H9 (cell line): Measurements from ENCODE around the gene OTUB1. TPM values are rescaled to one million over a fixed set of nuclear protein-coding genes. Genes with fewer than 3 reads are reported as not detected.
A peak's percentile ranks its signal among the peaks of the same experiment; 100 is the strongest.

Source experiments
- DNase-seq: peaks from one replicate; pipeline ENCODE4 v3.0.0-alpha.2; 2017
- H2AFZ ChIP-seq: one replicate; pipeline ENCODE4 v1.6.1; 2013; ENCODE audit warnings: mild to moderate bottlenecking, low read length, control low read depth, moderate library complexity
- H2AK5ac ChIP-seq: 2 replicates; pipeline ENCODE4 v1.6.1; 2013; ENCODE audit warnings: low read length, control low read depth, mixed read lengths; ENCODE audit not compliant: insufficient read length
- H2BK120ac ChIP-seq: one replicate; pipeline ENCODE4 v1.6.1; 2013; ENCODE audit warnings: low read depth, mild to moderate bottlenecking, low read length, control low read depth, inconsistent platforms; ENCODE audit not compliant: poor library complexity, severe bottlenecking
- H2BK12ac ChIP-seq: 2 replicates; pipeline ENCODE4 v1.6.1; 2013; ENCODE audit warnings: low read length, control low read depth, mixed read lengths, low read depth; ENCODE audit not compliant: insufficient read length
- H2BK15ac ChIP-seq: 2 replicates; pipeline ENCODE4 v1.6.1; 2013; ENCODE audit warnings: low read depth, low read length, control low read depth
- H2BK20ac ChIP-seq: one replicate; pipeline ENCODE4 v1.6.1; 2013; ENCODE audit warnings: low read depth, mild to moderate bottlenecking, low read length, control low read depth, inconsistent platforms; ENCODE audit not compliant: poor library complexity, severe bottlenecking
- H2BK5ac ChIP-seq: 2 replicates; pipeline ENCODE4 v1.6.1; 2013; ENCODE audit warnings: low read length, control low read depth, mixed read lengths; ENCODE audit not compliant: insufficient read length
- H3K14ac ChIP-seq: 2 replicates; pipeline ENCODE4 v1.6.1; 2013; ENCODE audit warnings: low read length, control low read depth; ENCODE audit not compliant: insufficient read depth
- H3K18ac ChIP-seq: 2 replicates; pipeline ENCODE4 v1.6.1; 2013; ENCODE audit warnings: low read depth, mild to moderate bottlenecking, mixed read lengths, low read length, control low read depth; ENCODE audit not compliant: insufficient read length
- H3K23ac ChIP-seq: 2 replicates; pipeline ENCODE4 v1.6.1; 2013; ENCODE audit warnings: low read length, control low read depth, mixed read lengths, low read depth; ENCODE audit not compliant: insufficient read length
- H3K23me2 ChIP-seq: 2 replicates; pipeline ENCODE4 v1.6.1; 2013; ENCODE audit warnings: low read depth, mild to moderate bottlenecking, mixed read lengths, low read length, control low read depth; ENCODE audit not compliant: insufficient read length, poor library complexity, severe bottlenecking
- H3K27ac ChIP-seq: 2 replicates; pipeline ENCODE4 v1.5.1; 2013; ENCODE audit warnings: low read length, control low read depth, mixed read lengths, low read depth; ENCODE audit not compliant: insufficient read length
- H3K27me3 ChIP-seq: 2 replicates; pipeline ENCODE4 v1.6.1; 2013; ENCODE audit warnings: low read length, control low read depth, inconsistent platforms; ENCODE audit not compliant: insufficient read depth
- H3K4ac ChIP-seq: 2 replicates; pipeline ENCODE4 v1.6.1; 2013; ENCODE audit warnings: low read depth, mild to moderate bottlenecking, control low read depth, inconsistent platforms, low read length, moderate library complexity
- H3K4me1 ChIP-seq: 2 replicates; pipeline ENCODE4 v1.6.1; 2013; ENCODE audit warnings: low read length, control low read depth, inconsistent platforms; ENCODE audit not compliant: insufficient read depth
- H3K4me2 ChIP-seq: 2 replicates; pipeline ENCODE4 v1.6.1; 2013; ENCODE audit warnings: low read length, control low read depth, mixed read lengths; ENCODE audit not compliant: insufficient read length, insufficient read depth
- H3K56ac ChIP-seq: 2 replicates; pipeline ENCODE4 v1.6.1; 2013; ENCODE audit warnings: low read depth, mild to moderate bottlenecking, mixed read lengths, low read length, control low read depth; ENCODE audit not compliant: insufficient read length
- H3K79me1 ChIP-seq: 2 replicates; pipeline ENCODE4 v1.6.1; 2013; ENCODE audit warnings: low read depth, mild to moderate bottlenecking, moderate library complexity, low read length, control low read depth, inconsistent platforms; ENCODE audit not compliant: insufficient read depth, poor library complexity, severe bottlenecking
- H3K79me2 ChIP-seq: 2 replicates; pipeline ENCODE4 v1.6.1; 2013; ENCODE audit warnings: low read length, control low read depth, inconsistent platforms; ENCODE audit not compliant: insufficient read depth
- H3K9ac ChIP-seq: 2 replicates; pipeline ENCODE4 v1.6.1; 2013; ENCODE audit warnings: low read length, control low read depth, mixed read lengths; ENCODE audit not compliant: insufficient read length; ENCODE audit errors: extremely low read depth
- H3K9me3 ChIP-seq: one replicate; pipeline ENCODE4 v1.6.1; 2013; ENCODE audit warnings: low read depth, low read length, inconsistent platforms; ENCODE audit not compliant: control insufficient read depth
- H3T11ph ChIP-seq: one replicate; pipeline ENCODE4 v1.6.1; 2013; ENCODE audit warnings: mild to moderate bottlenecking, low read length, control low read depth, inconsistent platforms
- H4K20me1 ChIP-seq: one replicate; pipeline ENCODE4 v1.6.1; 2013; ENCODE audit not compliant: control insufficient read depth, insufficient read length, insufficient read depth
- H4K5ac ChIP-seq: 2 replicates; pipeline ENCODE4 v1.6.1; 2013; ENCODE audit warnings: low read depth, mild to moderate bottlenecking, mixed read lengths, low read length, control low read depth; ENCODE audit not compliant: insufficient read length
- H4K8ac ChIP-seq: replicated peaks from 2 replicates; pipeline ENCODE4 v1.6.1; 2013; ENCODE audit warnings: low read length, control low read depth, mixed read lengths, low read depth; ENCODE audit not compliant: insufficient read length
- H4K91ac ChIP-seq: 2 replicates; pipeline ENCODE4 v1.6.1; 2013; ENCODE audit warnings: low read depth, mild to moderate bottlenecking, moderate library complexity, mixed read lengths, low read length, control low read depth; ENCODE audit not compliant: insufficient read length
- H3K27ac Mint-ChIP-seq, 3 experiments: 2 replicates in 2 of 3; 3 replicates in 1 of 3; pipeline ENCODE4 v1.8.0; 2020 to 2021; ENCODE audit warnings: mixed read lengths in 3 of 3, mild to moderate bottlenecking in 1 of 3, moderate library complexity in 1 of 3
- H3K27me3 Mint-ChIP-seq: 2 replicates; pipeline ENCODE4 v1.8.0; 2021; ENCODE audit warnings: low read depth, mild to moderate bottlenecking, moderate library complexity, mixed read lengths
- H3K36me3 Mint-ChIP-seq, 3 experiments: 2 replicates in 2 of 3; 3 replicates in 1 of 3; pipeline ENCODE4 v1.8.0; 2020 to 2021; ENCODE audit warnings: low read depth in 3 of 3, mixed read lengths in 3 of 3; ENCODE audit not compliant: insufficient read depth in 1 of 3
- H3K4me1 Mint-ChIP-seq, 2 experiments: 2 replicates each; pipeline ENCODE4 v1.8.0; 2020; ENCODE audit warnings: mixed read lengths in 2 of 2
- H3K4me3 Mint-ChIP-seq, 2 experiments: 2 replicates in 1 of 2; 3 replicates in 1 of 2; pipeline ENCODE4 v1.8.0; 2020 to 2021; ENCODE audit warnings: mild to moderate bottlenecking in 2 of 2, mixed read lengths in 2 of 2, moderate library complexity in 1 of 2
- H3K9me3 Mint-ChIP-seq, 2 experiments: 2 replicates in 1 of 2; 3 replicates in 1 of 2; pipeline ENCODE4 v1.8.0; 2020; ENCODE audit warnings: mild to moderate bottlenecking in 2 of 2, mixed read lengths in 2 of 2, moderate library complexity in 1 of 2
- WGBS: extraction: QIAGEN DNeasy Blood & Tissue Kit; methylation state at CpG from one replicate; pipeline ENCODE4 v1.1.7; 2013; ENCODE audit warnings: missing lambda C conversion rate, low lambda C conversion rate, mixed read lengths; ENCODE audit not compliant: insufficient read length; ENCODE audit errors: extremely low coverage; 5-methylcytosine and 5-hydroxymethylcytosine counted together
- total RNA-seq: library from RNA; stranded (reverse); gene quantifications from 2 replicates; pipeline ENCODE4 v1.2.1, GENCODE V29; 2021
- TF ChIP-seq, protein P1 (sequence below): fragments of 200-600 bp; sonication (generic); conservative IDR thresholded peaks from 3 replicates; pipeline ENCODE4 v1.8.0; 2021; ENCODE audit warnings: antibody characterized with exemption, mild to moderate bottlenecking

Gene OTUB1
- total RNA-seq, 1 experiment from 2014 or later, result 114 TPM

DNA sequence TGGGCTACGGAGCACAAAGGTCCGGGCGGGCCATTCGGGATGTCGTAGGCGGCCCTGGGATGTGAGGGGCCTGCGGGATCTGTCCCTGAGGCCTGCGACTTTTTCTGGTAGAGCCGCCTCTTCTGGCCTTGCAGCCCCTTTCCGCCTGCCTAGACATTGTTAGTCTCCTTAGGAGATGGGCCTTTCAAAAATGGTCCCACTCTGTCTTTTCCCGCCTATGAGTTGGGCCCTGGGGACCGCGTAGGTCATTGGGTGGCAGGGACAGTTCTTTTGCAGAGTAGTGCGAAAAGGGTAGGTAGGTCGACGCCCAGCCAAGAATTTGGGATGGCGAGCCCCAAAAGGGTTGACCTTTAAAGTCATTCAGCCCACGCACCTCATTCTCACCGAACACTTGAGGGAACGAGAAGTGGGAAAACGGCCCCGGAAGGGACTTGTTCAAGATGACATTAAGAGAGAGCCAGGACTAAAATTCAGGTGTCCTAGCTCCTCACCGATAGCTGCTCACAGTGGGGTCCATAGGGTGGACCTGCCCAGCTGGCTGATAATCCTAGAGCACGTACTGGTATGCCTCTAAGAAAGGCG is 785 bp downstream of the OTUB1 start:
- H3K27me3 Mint-ChIP-seq, result no peaks in the 10 kb centered on the region; the same call in 1 of the 2 replicates
- Histone ChIP-seq H2BK120ac (no peak overlapping the region), H3T11ph (no peak overlapping the region), H2BK12ac (no peak overlapping the region), H3K9me3 (no peaks in the 10 kb centered on the region), H3K79me1 (peaks cover 24% of the 10 kb centered on the region), H3K4me1 (peaks cover 7% of the 10 kb centered on the region; the same call in 1 of the 2 replicates), H3K27ac (no peak overlapping the region), H3K23ac (no peak overlapping the region), H4K8ac (no peak overlapping the region), H2BK15ac (no peak overlapping the region; the same call in 1 of the 2 replicates), H3K27me3 (no peaks in the 10 kb centered on the region), H2BK20ac (no peak overlapping the region), H2AFZ (no peak overlapping the region), H3K9ac (peak overlapping the region; percentile 92), H3K14ac (peak overlapping the region; percentile 6), H2AK5ac (no peak overlapping the region), H3K18ac (peak overlapping the region; percentile 36), H4K5ac (no peak overlapping the region), H4K91ac (no peak overlapping the region), H3K79me2 (peaks cover 9% of the 10 kb centered on the region; the same call in 1 of the 2 replicates), H4K20me1 (no peaks in the 10 kb centered on the region), H2BK5ac (no peak overlapping the region), H3K56ac (no peak overlapping the region), H3K4ac (no peak overlapping the region), H3K23me2 (peaks cover 17% of the 10 kb centered on the region), H3K4me2 (peak overlapping the region; percentile 62)
- no peaks in the 10 kb centered on the region; a peak in 2 of 5 replicates for H3K9me3 Mint-ChIP-seq
- DNase-seq, result no peak
- TF ChIP-seq, protein P1, sequence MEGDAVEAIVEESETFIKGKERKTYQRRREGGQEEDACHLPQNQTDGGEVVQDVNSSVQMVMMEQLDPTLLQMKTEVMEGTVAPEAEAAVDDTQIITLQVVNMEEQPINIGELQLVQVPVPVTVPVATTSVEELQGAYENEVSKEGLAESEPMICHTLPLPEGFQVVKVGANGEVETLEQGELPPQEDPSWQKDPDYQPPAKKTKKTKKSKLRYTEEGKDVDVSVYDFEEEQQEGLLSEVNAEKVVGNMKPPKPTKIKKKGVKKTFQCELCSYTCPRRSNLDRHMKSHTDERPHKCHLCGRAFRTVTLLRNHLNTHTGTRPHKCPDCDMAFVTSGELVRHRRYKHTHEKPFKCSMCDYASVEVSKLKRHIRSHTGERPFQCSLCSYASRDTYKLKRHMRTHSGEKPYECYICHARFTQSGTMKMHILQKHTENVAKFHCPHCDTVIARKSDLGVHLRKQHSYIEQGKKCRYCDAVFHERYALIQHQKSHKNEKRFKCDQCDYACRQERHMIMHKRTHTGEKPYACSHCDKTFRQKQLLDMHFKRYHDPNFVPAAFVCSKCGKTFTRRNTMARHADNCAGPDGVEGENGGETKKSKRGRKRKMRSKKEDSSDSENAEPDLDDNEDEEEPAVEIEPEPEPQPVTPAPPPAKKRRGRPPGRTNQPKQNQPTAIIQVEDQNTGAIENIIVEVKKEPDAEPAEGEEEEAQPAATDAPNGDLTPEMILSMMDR, result no peak
- H3K27ac Mint-ChIP-seq, result peak overlapping the region in 2 of 3 experiments; percentile 51 to 95; a peak in 2 of 7 replicates
- H3K4me3 Mint-ChIP-seq, result peak overlapping the region; percentile 86 to 93
- no CpG with 5 or more reads among the region's 25 CpGs for WGBS
- peaks cover 15 to 17% of the 10 kb centered on the region in 2 experiments for H3K4me1 Mint-ChIP-seq
- H3K36me3 Mint-ChIP-seq, result peaks cover 36 to 47% (median 40%) of the 10 kb centered on the region in 3 experiments; a peak in 6 of 7 replicates
